HepG2 (cell line): ENCODE results near the gene GRIN2D. TPM values are rescaled to one million over a fixed set of nuclear protein-coding genes. Genes with fewer than 3 reads are reported as not detected.
A peak's percentile ranks its signal among the peaks of the same experiment; 100 is the strongest.

Source experiments
- ATAC-seq: fragments of 200-7000 bp; cut with Tn5 transposase; 3 replicates; pipeline ENCODE4 v1.9.1; 2020; ENCODE audit warnings: mild to moderate bottlenecking, moderate library complexity
- BruUV-seq: library from RNA; stranded (reverse); fragments of 400-500 nt; replicated peaks from 2 replicates; lab custom pipeline; 2021; lab: Mats Ljungman, UMichigan
- CTCF ChIA-PET: fragments of 300-600 bp; formaldehyde crosslinking; extraction: SDS; loops from one replicate; lab custom pipeline; 2021; ENCODE audit warnings: low total read pairs, inconsistent platforms, low intra/inter-chr PET ratio; lab: Yijun Ruan, JAX
- POLR2A ChIA-PET: fragments of 350-600 bp; sonication (Branson Sonifier 250); formaldehyde crosslinking; loops from one replicate; lab custom pipeline; 2020; ENCODE audit warnings: antibody characterized with exemption, inconsistent platforms; lab: Yijun Ruan, JAX
- DNase-seq: peaks from one replicate; pipeline ENCODE4 v3.0.0-alpha.2; 2015; ENCODE audit warnings: low spot score
- FAIRE-seq: peaks from 3 replicates; lab custom pipeline; 2011; peaks lifted over from hg19 to GRCh38; lab: Jason Lieb, UNC
- H2AFZ ChIP-seq: one replicate; pipeline ENCODE4 v1.6.1; 2011; ENCODE audit warnings: low read length, inconsistent platforms
- H3K27ac ChIP-seq: fragments of 300-600 bp; 3 replicates; pipeline ENCODE4 v1.8.0; 2011; ENCODE audit warnings: mixed run types, mild to moderate bottlenecking, mixed read lengths, low read length, inconsistent platforms; ENCODE audit not compliant: insufficient read depth; ENCODE audit errors: extremely low read length
- H3K27me3 ChIP-seq, 2 experiments: fragments of 200-600 bp in 1 of 2; 2 replicates in 1 of 2; 3 replicates in 1 of 2; pipeline versions ENCODE4 v1.6.0 to v1.8.0; 2011; ENCODE audit warnings: low read length in 2 of 2, mild to moderate bottlenecking in 2 of 2, moderate library complexity in 2 of 2, inconsistent platforms in 1 of 2; ENCODE audit not compliant: insufficient read depth in 2 of 2, control insufficient read depth in 1 of 2
- H3K36me3 ChIP-seq, 2 experiments: fragments of 200-600 bp in 1 of 2; replicated peaks in 1 of 2; 2 replicates in 1 of 2; 3 replicates in 1 of 2; pipeline versions ENCODE4 v1.5.1 to v1.8.0; 2011; ENCODE audit warnings: low read length in 2 of 2, inconsistent platforms in 1 of 2; ENCODE audit not compliant: insufficient read depth in 2 of 2, control insufficient read depth in 1 of 2
- H3K4me1 ChIP-seq: 2 replicates; pipeline ENCODE4 v1.5.1; 2012; ENCODE audit warnings: low read length, inconsistent platforms; ENCODE audit not compliant: insufficient read depth
- H3K4me2 ChIP-seq: 2 replicates; pipeline ENCODE4 v1.6.0; 2011; ENCODE audit warnings: low read depth, low read length, inconsistent platforms
- H3K4me3 ChIP-seq, 3 experiments: fragments of 200-600 bp in 1 of 3; sonication (generic), shearing (Covaris generic) in 1 of 3; replicated peaks in 1 of 3; 2 replicates each; pipeline ENCODE4 v1.5.1; 2011 to 2016; ENCODE audit warnings: low read length in 3 of 3, inconsistent platforms in 2 of 3, low read depth in 2 of 3, mild to moderate bottlenecking in 2 of 3, control low read depth in 1 of 3, mixed read lengths in 1 of 3; ENCODE audit not compliant: insufficient read depth in 1 of 3
- H3K79me2 ChIP-seq: one replicate; pipeline ENCODE4 v1.6.1; 2011; ENCODE audit warnings: low read length, inconsistent platforms; ENCODE audit not compliant: insufficient read depth
- H3K9ac ChIP-seq: 2 replicates; pipeline ENCODE4 v1.6.0; 2011; ENCODE audit warnings: mild to moderate bottlenecking, low read depth, low read length, inconsistent platforms; ENCODE audit not compliant: insufficient read depth
- H3K9me3 ChIP-seq: 2 replicates; pipeline ENCODE4 v1.5.1; 2012; ENCODE audit warnings: mild to moderate bottlenecking, low read length
- H4K20me1 ChIP-seq: 2 replicates; pipeline ENCODE4 v1.6.0; 2011; ENCODE audit warnings: inconsistent platforms, mild to moderate bottlenecking, low read length, moderate library complexity; ENCODE audit not compliant: insufficient read depth
- BHLHE40 ChIP-seq: IDR thresholded peaks from 2 replicates; pipeline ENCODE4 v1.6.1; 2011; ENCODE audit warnings: low read length, improper control_type of control experiment
- EP300 ChIP-seq, 3 experiments: sonication (generic) in 1 of 3; formaldehyde crosslinking in 1 of 3; IDR thresholded peaks; 2 replicates each; pipeline versions ENCODE4 v1.5.1 to v1.6.1; 2011 to 2020; ENCODE audit warnings: low read depth in 2 of 3, low read length in 2 of 3, borderline replicate concordance in 1 of 3, improper control_type of control experiment in 1 of 3, mild to moderate bottlenecking in 1 of 3, missing genetic modification reagents in 1 of 3, moderate library complexity in 1 of 3
- GLI4 ChIP-seq: sonication (generic); formaldehyde crosslinking; IDR thresholded peaks from 2 replicates; pipeline ENCODE4 v1.5.1; 2020; ENCODE audit warnings: missing genetic modification reagents, mild to moderate bottlenecking, moderate library complexity, borderline replicate concordance
- HOXA7 ChIP-seq: sonication (generic); formaldehyde crosslinking; IDR thresholded peaks from 2 replicates; pipeline ENCODE4 v1.8.1; 2022; ENCODE audit warnings: mild to moderate bottlenecking, missing genetic modification reagents, moderate library complexity
- NCOR1 ChIP-seq: fragments of 200-600 bp; sonication (generic); IDR thresholded peaks from 2 replicates; pipeline ENCODE4 v1.7.0; 2017; ENCODE audit warnings: antibody characterized with exemption, low read length, borderline replicate concordance
- RNF2 ChIP-seq: fragments of 450-650 bp; conservative IDR thresholded peaks from 2 replicates; pipeline ENCODE4 v1.6.1; 2016; ENCODE audit warnings: low read depth
- ZBTB1 ChIP-seq: sonication (generic); formaldehyde crosslinking; IDR thresholded peaks from 2 replicates; pipeline ENCODE4 v1.4.0; 2020; ENCODE audit warnings: missing genetic modification reagents, borderline replicate concordance
- ZNF891 ChIP-seq: sonication (generic); formaldehyde crosslinking; IDR thresholded peaks from 2 replicates; pipeline ENCODE4 v1.5.0; 2020; ENCODE audit warnings: mild to moderate bottlenecking, missing genetic modification reagents
- WGBS: methylation state at CpG from one replicate; pipeline ENCODE4 v1.1.6; 2017; ENCODE audit warnings: low lambda C conversion rate; 5-methylcytosine and 5-hydroxymethylcytosine counted together
- in situ Hi-C: cut with HindIII; loops from 2 replicates; pipeline ENCODE4 v1.10.0; 2017; ENCODE audit warnings: low pct_unique_long_range_greater_than_20kb; ENCODE audit not compliant: extremely low pct_ligation_motif_present
- intact Hi-C: fragments of 100-400 bp; cut with micrococcal nuclease; formaldehyde crosslinking; loops from one replicate; pipeline ENCODE4 v1.10.0; 2022; ENCODE audit not compliant: unreplicated experiment
- polyA plus RNA-seq, 8 experiments: library from polyadenylated mRNA; depleted of rRNA in 3 of 8; stranded (reverse) in 7 of 8; unstranded in 1 of 8; fragments of >200 nt; fragmentation: Illumina TruSeq in 4 of 8; extraction: Trizol in 4 of 8; gene quantifications; 2 replicates each; pipeline versions ENCODE4 v1.2.1 to v1.2.3, GENCODE V29; 2011 to 2016; ENCODE audit warnings: low read depth in 4 of 8, missing spikeins in 1 of 8, mixed read lengths in 1 of 8; ENCODE audit not compliant: insufficient read depth in 1 of 8
- total RNA-seq, 5 experiments: library from RNA; depleted of rRNA; stranded (reverse); fragments of >200 nt; fragmentation: Illumina TruSeq; extraction: Trizol; gene quantifications; 2 replicates each; pipeline ENCODE4 v1.2.3, GENCODE V29; 2016; ENCODE audit warnings: low read depth in 1 of 5
- TF ChIP-seq, protein P1 (sequence below): sonication (generic); formaldehyde crosslinking; IDR thresholded peaks from 2 replicates; pipeline ENCODE4 v1.4.0; 2020; ENCODE audit warnings: mild to moderate bottlenecking, missing genetic modification reagents

GRIN2D gene
- total and polyA plus RNA-seq, 2 of the 13 experiments (the other 11 are each of a cell fraction or from before 2014, with no cell fraction given), result 0.02 to 0.13 TPM

DNA sequence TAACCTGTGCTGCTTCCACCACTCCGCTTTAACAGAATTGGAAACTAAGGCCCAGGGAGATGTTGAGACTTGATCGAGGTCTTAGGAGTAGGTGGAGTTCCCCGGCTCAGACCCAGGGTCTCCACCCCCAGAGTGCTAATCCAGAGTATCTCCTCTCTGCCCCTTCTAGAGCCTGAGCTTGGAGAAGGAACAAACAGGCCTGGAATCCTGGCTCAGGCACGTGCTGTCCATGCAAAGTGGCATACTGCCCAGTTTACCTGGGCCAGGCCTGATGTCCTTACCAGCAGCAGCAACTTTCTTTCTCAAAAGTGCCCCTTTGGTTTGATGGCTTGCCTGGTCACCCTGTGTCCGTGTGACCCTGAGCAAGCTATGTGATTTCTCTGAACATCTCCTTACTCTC, 25.6 kb upstream of the GRIN2D start:
- no peak overlapping the region for H3K4me3 ChIP-seq
- H3K4me2 ChIP-seq, result no peak overlapping the region
- TF ChIP-seq HOXA7 (CRISPR knock-in tag) (no peak), BHLHE40 (peak; percentile 70)
- TF ChIP-seq, all 625 proteins: peak for 1
- no peak for DNase-seq
- CTCF ChIA-PET, result no interaction called here
- intact Hi-C loops, result no loop called here
- Histone ChIP-seq H4K20me1 (no peaks in the 10 kb centered on the region), H3K9me3 (no peaks in the 10 kb centered on the region), H3K79me2 (no peaks in the 10 kb centered on the region), H3K4me1 (peaks cover 55% of the 10 kb centered on the region), H2AFZ (peak overlapping the region; percentile 54), H3K9ac (no peak overlapping the region), H3K36me3 (no peaks in the 10 kb centered on the region), H3K27ac (no peak overlapping the region), H3K27me3 (no peaks in the 10 kb centered on the region)
- POLR2A ChIA-PET, result interaction anchor here (0.8 kb wide), 1 partner anchor 23 kb away, joined by 3 read pairs; no protein-coding TSS in a partner anchor
- ATAC-seq, result no peak
- no peak for FAIRE-seq
- no TSS peak for BruUV-seq
- 30% methylated on average over 4 of the region's 5 CpGs for WGBS
- in situ Hi-C loops, result no loop called here

DNA sequence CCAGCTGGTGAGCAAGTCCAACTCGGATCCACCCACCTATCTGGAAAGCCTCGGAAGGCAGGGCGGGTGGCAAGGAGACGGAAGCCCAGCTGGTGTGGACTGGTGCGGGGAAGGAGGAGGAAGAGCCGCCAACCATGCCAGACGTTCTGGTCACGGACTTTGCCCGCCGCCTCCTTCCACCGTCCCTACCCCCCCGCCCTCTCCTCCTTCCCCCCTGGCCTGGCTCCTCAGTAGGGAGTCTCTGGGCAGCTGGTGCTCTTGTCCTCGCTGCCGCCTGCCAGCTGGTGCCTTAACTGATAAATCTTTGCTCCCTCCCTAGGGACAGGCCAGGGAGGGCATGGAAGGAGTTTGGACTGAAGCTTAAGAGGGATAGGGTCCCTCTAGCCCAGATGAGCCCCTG, 24.5 kb upstream of the GRIN2D start:
- no peak for FAIRE-seq
- intact Hi-C loops, result no loop called here
- DNase-seq, result no peak
- 38% methylated on average over 12 of the region's 14 CpGs for WGBS
- Histone ChIP-seq H2AFZ (no peak overlapping the region), H3K79me2 (no peaks in the 10 kb centered on the region), H3K4me3 (no peak overlapping the region), H3K9ac (no peak overlapping the region), H3K27ac (no peak overlapping the region), H3K9me3 (no peaks in the 10 kb centered on the region), H3K27me3 (no peaks in the 10 kb centered on the region), H4K20me1 (no peaks in the 10 kb centered on the region), H3K4me1 (peaks cover 61% of the 10 kb centered on the region), H3K36me3 (no peaks in the 10 kb centered on the region), H3K4me2 (no peak overlapping the region)
- in situ Hi-C loops, result no loop called here
- ATAC-seq, result no peak
- BruUV-seq, result no TSS peak
- ChIA-PET POLR2A (no interaction called here), CTCF (no interaction called here)
- TF ChIP-seq GLI4 (CRISPR knock-in tag) (no peak), ZNF891 (CRISPR knock-in tag) (no peak), RNF2 (no peak), EP300 (IDR thresholded peaks at IDR 0.05; ENCODE audit: low read depth in 2 of 2, low read length in 2 of 2) (no peak), EP300 (CRISPR knock-in tag; IDR thresholded peaks at IDR 0.05; ENCODE audit: borderline replicate concordance) (no peak), NCOR1 (no peak), ZBTB1 (no peak)
- TF ChIP-seq, protein P1, sequence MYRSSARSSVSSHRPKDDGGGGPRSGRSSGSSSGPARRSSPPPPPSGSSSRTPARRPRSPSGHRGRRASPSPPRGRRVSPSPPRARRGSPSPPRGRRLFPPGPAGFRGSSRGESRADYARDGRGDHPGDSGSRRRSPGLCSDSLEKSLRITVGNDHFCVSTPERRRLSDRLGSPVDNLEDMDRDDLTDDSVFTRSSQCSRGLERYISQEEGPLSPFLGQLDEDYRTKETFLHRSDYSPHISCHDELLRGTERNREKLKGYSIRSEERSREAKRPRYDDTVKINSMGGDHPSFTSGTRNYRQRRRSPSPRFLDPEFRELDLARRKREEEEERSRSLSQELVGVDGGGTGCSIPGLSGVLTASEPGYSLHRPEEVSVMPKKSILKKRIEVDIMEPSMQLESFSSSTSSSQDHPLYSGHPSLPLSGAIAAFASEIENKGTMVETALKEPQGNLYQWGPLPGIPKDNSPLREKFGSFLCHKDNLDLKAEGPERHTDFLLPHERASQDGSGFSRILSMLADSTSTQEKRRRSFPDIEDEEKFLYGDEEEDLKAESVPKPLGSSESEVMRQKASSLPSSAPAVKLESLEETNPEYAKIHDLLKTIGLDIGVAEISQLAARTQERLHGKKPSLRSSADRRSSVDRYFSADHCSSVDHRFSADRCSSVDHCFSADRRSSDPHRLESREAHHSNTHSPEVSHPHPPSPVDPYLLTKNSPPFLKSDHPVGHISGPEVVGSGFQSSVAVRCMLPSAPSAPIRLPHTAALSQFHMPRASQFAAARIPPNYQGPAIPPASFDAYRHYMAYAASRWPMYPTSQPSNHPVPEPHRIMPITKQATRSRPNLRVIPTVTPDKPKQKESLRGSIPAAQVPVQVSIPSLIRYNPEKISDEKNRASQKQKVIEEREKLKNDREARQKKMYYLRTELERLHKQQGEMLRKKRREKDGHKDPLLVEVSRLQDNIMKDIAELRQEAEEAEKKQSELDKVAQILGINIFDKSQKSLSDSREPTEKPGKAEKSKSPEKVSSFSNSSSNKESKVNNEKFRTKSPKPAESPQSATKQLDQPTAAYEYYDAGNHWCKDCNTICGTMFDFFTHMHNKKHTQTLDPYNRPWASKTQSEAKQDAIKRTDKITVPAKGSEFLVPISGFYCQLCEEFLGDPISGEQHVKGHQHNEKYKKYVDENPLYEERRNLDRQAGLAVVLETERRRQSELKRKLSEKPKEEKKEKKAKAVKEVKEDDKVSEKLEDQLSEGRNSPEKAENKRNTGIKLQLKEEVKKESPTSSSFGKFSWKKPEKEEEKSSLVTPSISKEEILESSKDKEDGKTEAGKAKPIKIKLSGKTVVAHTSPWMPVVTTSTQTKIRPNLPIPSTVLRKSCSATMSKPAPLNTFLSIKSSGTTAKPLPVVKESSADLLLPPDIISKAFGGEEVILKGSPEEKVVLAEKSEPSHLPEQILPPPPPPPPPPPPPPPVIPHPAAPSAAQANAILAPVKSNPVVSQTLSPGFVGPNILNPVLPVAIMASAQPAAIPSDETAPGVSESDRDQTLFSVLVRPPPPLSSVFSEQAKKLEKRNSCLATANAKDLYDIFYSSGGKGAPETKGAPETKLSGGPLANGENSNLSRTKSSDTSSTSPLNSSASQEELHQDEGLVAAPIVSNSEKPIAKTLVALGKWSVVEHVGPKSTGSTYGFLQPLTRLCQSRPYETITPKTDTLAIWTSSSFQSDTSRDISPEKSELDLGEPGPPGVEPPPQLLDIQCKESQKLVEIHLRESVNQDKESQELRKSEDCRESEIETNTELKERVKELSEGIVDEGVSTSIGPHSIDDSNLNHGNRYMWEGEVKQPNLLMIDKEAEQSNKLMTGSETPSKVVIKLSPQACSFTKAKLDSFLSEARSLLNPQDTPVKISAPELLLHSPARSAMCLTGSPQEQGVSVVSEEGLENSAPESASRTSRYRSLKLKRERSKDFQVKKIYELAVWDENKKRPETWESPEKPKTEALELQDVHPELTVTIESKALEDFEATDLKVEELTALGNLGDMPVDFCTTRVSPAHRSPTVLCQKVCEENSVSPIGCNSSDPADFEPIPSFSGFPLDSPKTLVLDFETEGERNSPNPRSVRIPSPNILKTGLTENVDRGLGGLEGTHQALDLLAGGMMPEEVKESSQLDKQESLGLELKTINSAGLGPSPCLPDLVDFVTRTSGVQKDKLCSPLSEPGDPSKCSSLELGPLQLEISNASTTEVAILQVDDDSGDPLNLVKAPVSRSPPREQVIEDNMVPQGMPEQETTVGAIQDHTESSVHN (CRISPR knock-in tag), result no peak
